Mononuclear cell (primary cell): ENCODE results near the gene TMCC2. TPM values are rescaled to one million over a fixed set of nuclear protein-coding genes. Genes with fewer than 3 reads are reported as not detected.

Experiments
- H3K27me3 ChIP-seq: 2 replicates; pipeline ENCODE4 v1.6.0; 2011; ENCODE audit warnings: low read length, control low read depth; ENCODE audit not compliant: insufficient read depth
- H3K4me1 ChIP-seq: 2 replicates; pipeline ENCODE4 v1.5.1; 2011; ENCODE audit warnings: mild to moderate bottlenecking, low read length, control low read depth; ENCODE audit not compliant: insufficient read depth
- H3K4me3 ChIP-seq: 2 replicates; pipeline ENCODE4 v1.5.1; 2011; ENCODE audit warnings: mild to moderate bottlenecking, low read length, moderate library complexity
- H3K9me3 ChIP-seq: 2 replicates; pipeline ENCODE4 v1.5.1; 2011; ENCODE audit warnings: low read depth, mild to moderate bottlenecking, control low read depth, low read length
- total RNA-seq: library from RNA; depleted of rRNA; stranded (reverse); fragments of >200 nt; gene quantifications from one replicate; pipeline ENCODE4 v1.2.3, GENCODE V29; 2012

The TMCC2 gene
- total RNA-seq, 1 donor = 4.3 TPM

GRCh38 chr1:205258261-205258691, 30.5 kb downstream of the TMCC2 start:
- no peaks in the 10 kb centered on the region for H3K9me3 ChIP-seq
- no peaks in the 10 kb centered on the region for H3K27me3 ChIP-seq
- peaks cover 22% of the 10 kb centered on the region for H3K4me1 ChIP-seq
- H3K4me3 ChIP-seq = no peak overlapping the region

GRCh38 chr1:205258719-205259118, 31.0 kb downstream of the TMCC2 start:
- H3K4me1 ChIP-seq = peaks cover 22% of the 10 kb centered on the region
- no peaks in the 10 kb centered on the region for H3K27me3 ChIP-seq
- H3K9me3 ChIP-seq = no peaks in the 10 kb centered on the region
- H3K4me3 ChIP-seq = no peak overlapping the region

- H3K9me3 ChIP-seq = no peaks in the 10 kb centered on the region
- peaks cover 22% of the 10 kb centered on the region for H3K4me1 ChIP-seq
- H3K4me3 ChIP-seq = no peak overlapping the region
- no peaks in the 10 kb centered on the region for H3K27me3 ChIP-seq
These were observed 31.6 kb downstream of the TMCC2 start for GRCh38 chr1:205259324-205259832.

GRCh38 chr1:205259998-205260397, 32.3 kb downstream of the TMCC2 start:
- Histone ChIP-seq H3K4me1 (peaks cover 22% of the 10 kb centered on the region), H3K27me3 (no peaks in the 10 kb centered on the region)

GRCh38 chr1:205260948-205261732, 33.4 kb downstream of the TMCC2 start:
- Histone ChIP-seq H3K9me3 (no peaks in the 10 kb centered on the region), H3K4me3 (no peak overlapping the region), H3K4me1 (peaks cover 22% of the 10 kb centered on the region), H3K27me3 (no peaks in the 10 kb centered on the region)

More at GRCh38 chr1:205259998-205260397, 32.3 kb downstream of the TMCC2 start:
- Histone ChIP-seq H3K4me3 (no peak overlapping the region), H3K9me3 (no peaks in the 10 kb centered on the region)

- H3K27me3 ChIP-seq = no peaks in the 10 kb centered on the region
- H3K9me3 ChIP-seq = no peaks in the 10 kb centered on the region
These were observed 34.4 kb downstream of the TMCC2 start for GRCh38 chr1:205261946-205262691.

GRCh38 chr1:205262731-205263171, 35.0 kb downstream of the TMCC2 start:
- H3K4me3 ChIP-seq = no peak overlapping the region

More at GRCh38 chr1:205261946-205262691, 34.4 kb downstream of the TMCC2 start:
- Histone ChIP-seq H3K4me3 (no peak overlapping the region), H3K4me1 (peaks cover 24% of the 10 kb centered on the region)

GRCh38 chr1:205263580-205264190, 35.9 kb downstream of the TMCC2 start:
- Histone ChIP-seq H3K9me3 (no peaks in the 10 kb centered on the region), H3K4me1 (peaks cover 31% of the 10 kb centered on the region), H3K4me3 (no peak overlapping the region)

More at GRCh38 chr1:205262731-205263171, 35.0 kb downstream of the TMCC2 start:
- no peaks in the 10 kb centered on the region for H3K27me3 ChIP-seq
- no peaks in the 10 kb centered on the region for H3K9me3 ChIP-seq
- H3K4me1 ChIP-seq = peaks cover 30% of the 10 kb centered on the region

GRCh38 chr1:205266611-205267305, 39.0 kb downstream of the TMCC2 start:
- Histone ChIP-seq H3K4me1 (peaks cover 21% of the 10 kb centered on the region), H3K4me3 (no peak overlapping the region), H3K27me3 (no peaks in the 10 kb centered on the region), H3K9me3 (no peaks in the 10 kb centered on the region)

More at GRCh38 chr1:205263580-205264190, 35.9 kb downstream of the TMCC2 start:
- no peaks in the 10 kb centered on the region for H3K27me3 ChIP-seq

GRCh38 chr1:205267306-205267902, 39.7 kb downstream of the TMCC2 start:
- H3K9me3 ChIP-seq = no peaks in the 10 kb centered on the region
- H3K4me1 ChIP-seq = peaks cover 18% of the 10 kb centered on the region
- H3K27me3 ChIP-seq = no peaks in the 10 kb centered on the region
- H3K4me3 ChIP-seq = no peak overlapping the region

GRCh38 chr1:205268846-205269680, 41.3 kb downstream of the TMCC2 start:
- Histone ChIP-seq H3K4me3 (no peak overlapping the region), H3K9me3 (no peaks in the 10 kb centered on the region), H3K4me1 (peaks cover 18% of the 10 kb centered on the region), H3K27me3 (no peaks in the 10 kb centered on the region)

GRCh38 chr1:205269711-205270110, 42.0 kb downstream of the TMCC2 start:
- H3K27me3 ChIP-seq = no peaks in the 10 kb centered on the region
- H3K4me3 ChIP-seq = no peak overlapping the region
- H3K4me1 ChIP-seq = peaks cover 25% of the 10 kb centered on the region
- no peaks in the 10 kb centered on the region for H3K9me3 ChIP-seq

- no peak overlapping the region for H3K4me3 ChIP-seq
- H3K4me1 ChIP-seq = peaks cover 31% of the 10 kb centered on the region
- no peaks in the 10 kb centered on the region for H3K27me3 ChIP-seq
- H3K9me3 ChIP-seq = no peaks in the 10 kb centered on the region
These were observed 42.5 kb downstream of the TMCC2 start for GRCh38 chr1:205270271-205270670.
